Activated CD8-positive, alpha-beta memory T cell treated with anti-CD3 and anti-CD28 coated beads, Interleukin-2, amount 50 U/mL, for 1 hour (primary cell): ENCODE data around the gene CD180.
A peak's percentile ranks its signal among the peaks of the same experiment; 100 is the strongest.
"Not testable (repeated sequence)": the region's sequence is repeated elsewhere in the genome, so short reads cannot be mapped to it uniquely, and the experiment has no call there.

Source experiments
- DNase-seq: peaks from one replicate; pipeline ENCODE4 v3.0.0-alpha.2; 2020; ENCODE audit errors: extremely low read depth

Gene CD180

DNA sequence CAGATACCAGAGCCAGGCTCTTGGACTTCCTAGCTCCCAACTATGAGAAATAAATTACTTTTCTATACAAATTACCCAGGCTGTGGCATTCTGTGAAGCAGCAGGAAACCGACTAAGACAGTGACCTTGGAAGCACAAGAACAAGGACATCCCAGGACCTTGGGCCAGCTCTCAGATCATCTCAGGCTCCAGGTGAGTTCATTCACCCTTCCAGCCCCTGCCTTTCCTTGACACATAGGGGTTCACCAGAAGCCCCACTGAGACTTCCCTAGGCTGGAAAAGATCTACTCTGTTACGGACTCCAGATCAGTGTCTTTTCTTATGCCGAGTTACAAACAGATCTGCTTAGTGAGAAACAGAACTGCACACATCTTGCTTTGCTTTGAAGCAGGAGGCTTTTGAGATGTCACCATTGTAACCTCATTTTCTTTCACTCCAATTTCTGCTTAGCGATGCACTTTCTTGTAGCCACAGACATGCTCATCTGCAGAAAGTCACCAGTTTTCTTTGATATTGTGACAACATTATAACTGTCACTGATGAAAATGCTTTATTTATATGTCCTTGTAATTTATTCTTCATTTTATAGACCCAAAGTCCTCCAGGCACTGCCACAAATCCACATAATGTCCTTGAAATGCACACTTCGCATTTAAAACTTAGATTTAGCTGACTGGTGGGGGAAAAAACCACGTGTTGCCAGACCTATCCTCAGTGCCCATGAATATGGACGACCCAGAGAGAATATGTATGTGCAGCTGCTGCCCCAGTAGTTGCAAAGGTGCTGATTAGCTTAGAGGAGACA lies 8.1 kb downstream of the CD180 start:
- no peak for DNase-seq

GRCh38 chr5:67187006-67187715 lies 9.4 kb downstream of the CD180 start:
- DNase-seq, result no peak

DNA sequence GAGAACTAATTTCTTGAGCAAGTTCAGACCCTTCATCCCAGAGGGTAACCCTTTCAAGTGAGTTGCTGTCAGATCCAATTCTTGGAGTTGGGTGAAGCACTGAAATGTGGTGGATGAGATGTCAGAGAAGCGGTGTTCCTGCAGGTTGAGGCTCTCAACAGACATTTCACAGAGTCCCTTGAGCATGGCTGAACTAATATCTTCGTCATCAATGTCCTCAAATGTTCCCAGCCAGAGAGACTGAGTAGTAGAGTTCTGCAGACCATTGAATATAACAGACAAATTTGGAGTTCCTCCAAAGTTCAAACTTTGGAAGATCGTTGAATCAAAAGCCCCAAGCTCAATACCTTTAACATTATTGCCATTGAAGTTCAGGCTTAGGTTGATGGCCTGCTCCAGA lies 12.7 kb downstream of the CD180 start:
- no peak for DNase-seq

GRCh38 chr5:67182301-67182790 lies 14.3 kb downstream of the CD180 start:
- no peak for DNase-seq

GRCh38 chr5:67181648-67182221 lies 14.9 kb downstream of the CD180 start:
- no peak for DNase-seq

DNA sequence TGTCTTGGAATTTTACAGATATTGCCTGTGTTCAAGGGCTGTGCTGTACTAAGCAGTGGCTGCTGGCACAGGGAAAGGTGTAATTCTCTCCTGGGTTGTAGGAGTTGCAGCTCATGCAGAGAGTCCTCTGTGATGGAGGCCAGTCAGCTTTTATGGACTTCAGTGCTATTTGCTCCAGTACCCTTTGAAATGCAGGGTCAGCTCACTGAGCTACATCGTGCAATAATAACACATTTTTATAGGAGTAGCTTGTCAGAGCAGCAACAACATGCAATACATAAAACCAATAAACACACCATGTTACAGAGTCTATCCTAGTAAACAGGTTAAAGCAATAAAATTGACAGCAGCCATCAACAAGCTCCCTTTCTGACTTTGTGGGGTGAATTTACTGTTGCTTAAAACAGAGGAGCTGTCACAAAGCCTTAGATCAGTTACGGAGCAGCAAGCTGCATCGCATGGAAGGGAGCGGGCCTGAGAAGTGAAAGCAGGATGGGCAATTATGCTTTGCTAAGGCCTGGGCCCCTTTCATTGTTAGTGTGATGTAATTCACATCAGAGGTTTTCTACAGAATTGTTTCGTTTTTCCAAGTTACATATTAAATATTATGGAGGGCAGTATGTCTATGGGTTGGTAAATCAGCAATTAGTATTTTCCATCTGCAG lies 16.8 kb downstream of the CD180 start:
- no peak for DNase-seq

- no peak for DNase-seq
These were observed 17.6 kb downstream of the CD180 start for GRCh38 chr5:67178966-67179365.

- no peak for DNase-seq
These were observed 18.5 kb downstream of the CD180 start for GRCh38 chr5:67178085-67178484.

- no peak for DNase-seq
These were observed 19.7 kb downstream of the CD180 start for GRCh38 chr5:67176936-67177335.

DNA sequence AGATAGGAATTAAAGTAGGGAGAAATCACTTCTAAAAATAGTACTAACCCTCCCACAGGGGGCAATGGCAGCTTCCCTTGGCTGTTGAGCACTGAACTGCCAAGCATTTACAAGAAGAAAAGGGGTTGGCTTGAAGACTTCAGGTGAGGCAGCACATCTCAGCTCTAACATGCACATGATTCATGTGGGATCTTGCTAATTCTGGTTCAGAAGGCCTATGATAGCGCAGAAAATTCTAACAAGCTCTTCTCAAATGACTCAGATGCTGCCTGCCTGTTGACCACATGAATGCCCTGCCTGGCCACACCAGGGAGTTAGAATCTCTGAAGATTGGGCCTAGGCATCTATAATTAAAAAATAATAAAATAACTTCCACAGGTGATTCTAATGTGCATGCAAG lies 22.6 kb downstream of the CD180 start:
- no peak for DNase-seq

DNA sequence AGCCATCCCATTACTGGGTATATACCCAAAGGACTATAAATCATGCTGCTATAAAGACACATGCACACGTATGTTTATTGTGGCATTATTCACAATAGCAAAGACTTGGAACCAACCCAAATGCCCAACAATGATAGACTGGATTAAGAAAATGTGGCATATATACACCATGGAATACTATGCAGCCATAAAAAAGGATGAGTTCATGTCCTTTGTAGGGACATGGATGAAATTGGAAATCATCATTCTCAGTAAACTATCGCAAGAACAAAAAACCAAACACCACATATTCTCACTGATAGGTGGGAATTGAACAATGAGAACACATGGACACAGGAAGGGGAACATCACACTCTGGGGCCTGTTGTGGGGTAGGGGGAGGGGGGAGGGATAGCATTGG lies 23.2 kb downstream of the CD180 start:
- DNase-seq, result not testable (repeated sequence)

- no peak for DNase-seq
These were observed 25.8 kb downstream of the CD180 start for GRCh38 chr5:67170767-67171166.

DNA sequence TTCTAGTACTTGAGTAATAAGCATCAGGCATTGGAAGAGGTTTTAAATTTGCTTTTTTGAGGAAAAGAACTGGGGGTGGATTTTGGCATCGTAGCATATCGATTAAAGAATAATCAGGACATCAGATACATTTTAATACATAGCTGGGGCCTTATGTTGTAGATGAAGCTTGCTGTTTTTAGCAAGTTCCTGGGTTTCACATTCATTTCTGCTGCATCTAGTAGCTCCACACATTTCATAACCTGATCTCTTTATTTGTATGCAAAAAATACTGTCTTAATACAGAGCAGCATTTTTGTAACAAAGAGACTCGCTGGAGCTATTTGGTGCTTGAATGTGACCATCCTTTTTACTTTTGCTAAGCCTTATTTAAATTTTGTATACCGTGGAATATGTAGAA lies 28.5 kb downstream of the CD180 start:
- no peak for DNase-seq

DNA sequence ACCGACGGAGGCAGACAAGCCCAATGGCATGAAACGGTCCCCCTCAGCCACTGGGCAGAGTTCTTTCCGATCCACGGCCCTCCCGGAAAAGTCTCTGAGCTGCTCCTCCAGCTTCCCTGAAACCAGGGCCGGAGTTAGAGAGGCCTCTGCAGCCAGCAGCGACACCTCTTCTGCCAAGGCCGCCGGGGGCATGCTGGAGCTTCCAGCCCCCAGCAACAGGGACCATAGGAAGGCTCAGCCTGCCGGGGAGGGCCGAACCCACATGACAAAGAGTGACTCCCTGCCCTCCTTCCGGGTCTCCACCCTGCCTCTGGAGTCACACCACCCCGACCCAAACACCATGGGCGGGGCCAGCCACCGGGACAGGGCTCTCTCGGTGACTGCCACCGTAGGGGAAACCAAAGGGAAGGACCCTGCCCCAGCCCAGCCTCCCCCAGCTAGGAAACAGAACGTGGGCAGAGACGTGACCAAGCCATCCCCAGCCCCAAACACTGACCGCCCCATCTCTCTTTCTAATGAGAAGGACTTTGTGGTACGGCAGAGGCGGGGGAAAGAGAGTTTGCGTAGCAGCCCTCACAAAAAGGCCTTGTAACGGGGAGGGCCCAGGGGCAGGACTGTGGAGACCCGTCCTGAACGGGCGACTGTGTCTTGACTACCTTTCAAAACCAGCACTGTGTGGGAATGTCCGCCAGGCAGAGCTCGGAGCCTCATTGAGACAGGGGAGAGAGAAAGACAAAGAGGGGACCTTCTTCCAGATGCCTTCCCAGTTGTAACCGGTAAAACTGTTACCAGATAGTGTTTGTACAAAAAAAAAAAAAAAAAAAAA lies 29.9 kb downstream of the CD180 start:
- DNase-seq, result peak; percentile 27

DNA sequence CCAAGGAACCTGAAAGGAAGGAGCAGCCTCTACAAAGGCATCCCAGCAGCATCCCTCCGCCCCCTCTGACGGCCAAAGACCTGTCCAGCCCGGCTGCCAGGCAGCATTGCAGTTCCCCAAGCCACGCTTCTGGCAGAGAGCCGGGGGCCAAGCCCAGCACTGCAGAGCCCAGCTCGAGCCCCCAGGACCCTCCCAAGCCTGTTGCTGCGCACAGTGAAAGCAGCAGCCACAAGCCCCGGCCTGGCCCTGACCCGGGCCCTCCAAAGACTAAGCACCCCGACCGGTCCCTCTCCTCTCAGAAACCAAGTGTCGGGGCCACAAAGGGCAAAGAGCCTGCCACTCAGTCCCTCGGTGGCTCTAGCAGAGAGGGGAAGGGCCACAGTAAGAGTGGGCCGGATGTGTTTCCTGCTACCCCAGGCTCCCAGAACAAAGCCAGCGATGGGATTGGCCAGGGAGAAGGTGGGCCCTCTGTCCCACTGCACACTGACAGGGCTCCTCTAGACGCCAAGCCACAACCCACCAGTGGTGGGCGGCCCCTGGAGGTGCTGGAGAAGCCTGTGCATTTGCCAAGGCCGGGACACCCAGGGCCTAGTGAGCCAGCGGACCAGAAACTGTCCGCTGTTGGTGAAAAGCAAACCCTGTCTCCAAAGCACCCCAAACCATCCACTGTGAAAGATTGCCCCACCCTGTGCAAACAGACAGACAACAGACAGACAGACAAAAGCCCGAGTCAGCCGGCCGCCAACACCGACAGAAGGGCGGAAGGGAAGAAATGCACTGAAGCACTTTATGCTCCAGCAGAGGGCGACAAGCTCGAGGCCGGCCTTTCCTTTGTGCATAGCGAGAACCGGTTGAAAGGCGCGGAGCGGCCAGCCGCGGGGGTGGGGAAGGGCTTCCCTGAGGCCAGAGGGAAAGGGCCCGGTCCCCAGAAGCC lies 30.8 kb downstream of the CD180 start:
- DNase-seq, result peak; percentile 51

- DNase-seq, result no peak
These were observed 31.6 kb downstream of the CD180 start for GRCh38 chr5:67164856-67165525.

GRCh38 chr5:67163863-67164595 lies 32.6 kb downstream of the CD180 start:
- no peak for DNase-seq

DNA sequence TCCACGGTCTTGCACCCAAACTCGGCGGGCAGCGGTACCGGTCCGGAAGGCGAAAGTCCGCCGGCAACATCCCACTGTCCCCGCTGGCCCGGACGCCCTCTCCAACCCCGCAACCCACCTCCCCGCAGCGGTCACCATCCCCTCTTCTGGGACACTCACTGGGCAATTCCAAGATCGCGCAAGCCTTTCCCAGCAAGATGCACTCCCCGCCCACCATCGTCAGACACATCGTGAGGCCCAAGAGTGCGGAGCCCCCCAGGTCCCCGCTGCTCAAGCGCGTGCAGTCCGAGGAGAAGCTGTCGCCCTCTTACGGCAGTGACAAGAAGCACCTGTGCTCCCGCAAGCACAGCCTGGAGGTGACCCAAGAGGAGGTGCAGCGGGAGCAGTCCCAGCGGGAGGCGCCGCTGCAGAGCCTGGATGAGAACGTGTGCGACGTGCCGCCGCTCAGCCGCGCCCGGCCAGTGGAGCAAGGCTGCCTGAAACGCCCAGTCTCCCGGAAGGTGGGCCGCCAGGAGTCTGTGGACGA lies 33.3 kb downstream of the CD180 start:
- DNase-seq, result no peak

DNA sequence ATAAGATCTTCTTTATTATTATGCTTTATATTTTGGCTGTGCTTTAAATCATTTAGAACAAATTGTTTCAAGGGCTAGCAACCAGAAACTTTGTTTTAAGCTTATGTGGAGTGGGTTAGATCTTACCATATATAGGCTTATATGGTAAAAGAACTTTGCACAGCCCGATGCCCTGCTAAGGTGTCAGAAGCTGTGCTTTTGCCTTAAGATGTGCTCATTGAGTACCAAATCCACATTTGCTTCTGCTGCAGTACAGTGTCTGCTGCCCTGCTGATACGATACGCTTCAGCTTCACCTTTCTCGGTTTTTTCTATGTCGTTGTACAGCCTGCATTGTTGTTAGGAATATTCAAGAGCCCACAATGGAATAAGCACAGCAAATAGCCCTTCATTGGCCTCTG lies 34.8 kb downstream of the CD180 start:
- DNase-seq, result no peak
